ENCODE results near the gene GALNT4.

DNA sequence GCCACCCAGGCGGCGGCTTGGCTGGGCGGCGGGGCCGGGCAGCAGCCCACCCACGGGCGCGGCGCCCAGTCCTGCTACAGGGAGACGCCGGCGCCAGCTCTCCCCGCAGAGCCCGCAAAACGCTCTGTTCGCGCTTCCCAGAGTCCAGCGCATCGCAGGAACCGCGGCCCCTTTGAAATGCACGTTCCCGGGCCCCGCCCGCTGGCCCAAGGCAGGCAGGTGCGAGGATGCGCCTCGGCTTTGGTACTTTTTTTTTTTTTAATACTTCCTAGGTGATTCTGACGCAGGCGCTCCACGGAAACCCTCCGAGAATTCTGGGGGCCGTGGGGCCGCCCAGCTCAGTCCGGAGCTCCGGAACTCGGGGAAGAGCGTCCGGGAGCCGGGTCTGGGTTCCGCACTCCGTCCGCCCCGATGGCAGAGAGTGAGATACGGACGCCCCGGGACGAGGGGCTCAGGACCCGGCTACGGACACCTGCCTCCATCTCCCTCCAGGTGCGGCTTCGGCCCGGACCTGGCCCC, 768 bp upstream of the GALNT4 start:
- TF ChIP-seq, protein P1, sequence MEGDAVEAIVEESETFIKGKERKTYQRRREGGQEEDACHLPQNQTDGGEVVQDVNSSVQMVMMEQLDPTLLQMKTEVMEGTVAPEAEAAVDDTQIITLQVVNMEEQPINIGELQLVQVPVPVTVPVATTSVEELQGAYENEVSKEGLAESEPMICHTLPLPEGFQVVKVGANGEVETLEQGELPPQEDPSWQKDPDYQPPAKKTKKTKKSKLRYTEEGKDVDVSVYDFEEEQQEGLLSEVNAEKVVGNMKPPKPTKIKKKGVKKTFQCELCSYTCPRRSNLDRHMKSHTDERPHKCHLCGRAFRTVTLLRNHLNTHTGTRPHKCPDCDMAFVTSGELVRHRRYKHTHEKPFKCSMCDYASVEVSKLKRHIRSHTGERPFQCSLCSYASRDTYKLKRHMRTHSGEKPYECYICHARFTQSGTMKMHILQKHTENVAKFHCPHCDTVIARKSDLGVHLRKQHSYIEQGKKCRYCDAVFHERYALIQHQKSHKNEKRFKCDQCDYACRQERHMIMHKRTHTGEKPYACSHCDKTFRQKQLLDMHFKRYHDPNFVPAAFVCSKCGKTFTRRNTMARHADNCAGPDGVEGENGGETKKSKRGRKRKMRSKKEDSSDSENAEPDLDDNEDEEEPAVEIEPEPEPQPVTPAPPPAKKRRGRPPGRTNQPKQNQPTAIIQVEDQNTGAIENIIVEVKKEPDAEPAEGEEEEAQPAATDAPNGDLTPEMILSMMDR (IDR thresholded peaks at IDR 0.05) = no peak
- no peak for TF ChIP-seq EZH2 (IDR thresholded peaks at IDR 0.05)
